Activated CD4-positive, alpha-beta memory T cell treated with anti-CD3 and anti-CD28 coated beads, Interleukin-2, amount 10 ng/mL, durations not matched to agents 7 days and 5 days (primary cell): Measurements from ENCODE around the gene FIG4. TPM values are rescaled to one million over a fixed set of nuclear protein-coding genes. Genes with fewer than 3 reads are reported as not detected.

ENCODE experiments used
- CTCF ChIA-PET: fragments of 350-600 bp; sonication (Branson Sonifier 250); formaldehyde crosslinking; loops from one replicate; lab custom pipeline; 2021; ENCODE audit warnings: antibody characterized with exemption, inconsistent platforms; lab: Charles Lee
- POLR2A ChIA-PET: fragments of 350-600 bp; sonication (Branson Sonifier 250); formaldehyde crosslinking; loops from one replicate; lab custom pipeline; 2021; ENCODE audit warnings: antibody characterized with exemption; lab: Charles Lee
- DNase-seq: peaks from one replicate; pipeline ENCODE4 v3.0.0-alpha.2; 2020
- H3K27ac Mint-ChIP-seq: one replicate; pipeline ENCODE4 v1.8.0; 2021; ENCODE audit warnings: mild to moderate bottlenecking, mixed read lengths
- H3K27me3 Mint-ChIP-seq: one replicate; pipeline ENCODE4 v1.8.0; 2021; ENCODE audit warnings: mixed read lengths
- H3K36me3 Mint-ChIP-seq: one replicate; pipeline ENCODE4 v1.8.0; 2021; ENCODE audit warnings: low read depth, mixed read lengths
- H3K4me1 Mint-ChIP-seq: one replicate; pipeline ENCODE4 v1.8.0; 2021; ENCODE audit warnings: mixed read lengths
- H3K4me3 Mint-ChIP-seq: one replicate; pipeline ENCODE4 v1.8.0; 2021; ENCODE audit warnings: mild to moderate bottlenecking, mixed read lengths
- H3K9me3 Mint-ChIP-seq: one replicate; pipeline ENCODE4 v1.8.0; 2021; ENCODE audit warnings: mixed read lengths
- total RNA-seq, 2 experiments: library from RNA; stranded (reverse); gene quantifications; one replicate each; pipeline ENCODE4 v1.2.3, GENCODE V29; 2021

FIG4 gene
- total RNA-seq, 2 experiments from 2014 or later = 13.5 to 14.4 TPM

- Mint-ChIP-seq H3K36me3 (no peaks in the 10 kb centered on the region), H3K27me3 (no peaks in the 10 kb centered on the region), H3K4me1 (peaks cover 11% of the 10 kb centered on the region), H3K27ac (peak overlapping the region; percentile 58), H3K4me3 (no peak overlapping the region), H3K9me3 (no peaks in the 10 kb centered on the region)
- no peak for DNase-seq
- POLR2A ChIA-PET = interaction anchor here (0.8 kb wide), 1 partner anchor 34 kb away, joined by 3 read pairs; no protein-coding TSS in a partner anchor
- CTCF ChIA-PET = no interaction called here
These were observed 102.7 kb downstream of the FIG4 start for GRCh38 chr6:109793792-109794191.

GRCh38 chr6:109794201-109794923, 103.3 kb downstream of the FIG4 start:
- no peaks in the 10 kb centered on the region for H3K36me3 Mint-ChIP-seq
- ChIA-PET POLR2A (interaction anchor here (0.8 kb wide), 1 partner anchor 35 kb away, joined by 3 read pairs; no protein-coding TSS in a partner anchor), CTCF (interaction anchor here (0.7 to 1.6 kb wide), 2 partner anchors 233 to 245 kb away, joined by 4 to 13 read pairs; no protein-coding TSS in a partner anchor)
- no peaks in the 10 kb centered on the region for H3K9me3 Mint-ChIP-seq
- no peak for DNase-seq
- H3K27me3 Mint-ChIP-seq = no peaks in the 10 kb centered on the region
- H3K27ac Mint-ChIP-seq = peak overlapping the region; percentile 58
- no peak overlapping the region for H3K4me3 Mint-ChIP-seq
- peaks cover 11% of the 10 kb centered on the region for H3K4me1 Mint-ChIP-seq

GRCh38 chr6:109795994-109796555, 105.0 kb downstream of the FIG4 start:
- no peaks in the 10 kb centered on the region for H3K27me3 Mint-ChIP-seq
- no peak overlapping the region for H3K27ac Mint-ChIP-seq
- no peak overlapping the region for H3K4me3 Mint-ChIP-seq
- no peaks in the 10 kb centered on the region for H3K36me3 Mint-ChIP-seq
- no peaks in the 10 kb centered on the region for H3K9me3 Mint-ChIP-seq
- peaks cover 11% of the 10 kb centered on the region for H3K4me1 Mint-ChIP-seq
- ChIA-PET CTCF (no interaction called here), POLR2A (no interaction called here)
- no peak for DNase-seq

- no peak for DNase-seq
- H3K36me3 Mint-ChIP-seq = no peaks in the 10 kb centered on the region
- ChIA-PET POLR2A (no interaction called here), CTCF (no interaction called here)
- H3K4me1 Mint-ChIP-seq = peaks cover 2% of the 10 kb centered on the region
- H3K4me3 Mint-ChIP-seq = no peak overlapping the region
- H3K27me3 Mint-ChIP-seq = no peaks in the 10 kb centered on the region
- H3K27ac Mint-ChIP-seq = no peak overlapping the region
- no peaks in the 10 kb centered on the region for H3K9me3 Mint-ChIP-seq
These were observed 108.0 kb downstream of the FIG4 start for GRCh38 chr6:109799129-109799528.

GRCh38 chr6:109799664-109800063, 108.6 kb downstream of the FIG4 start:
- Mint-ChIP-seq H3K27me3 (no peaks in the 10 kb centered on the region), H3K4me3 (no peak overlapping the region), H3K27ac (no peak overlapping the region), H3K9me3 (no peaks in the 10 kb centered on the region), H3K4me1 (no peaks in the 10 kb centered on the region), H3K36me3 (no peaks in the 10 kb centered on the region)
- ChIA-PET POLR2A (no interaction called here), CTCF (no interaction called here)
- DNase-seq = no peak

- POLR2A ChIA-PET = no interaction called here
- H3K4me3 Mint-ChIP-seq = no peak overlapping the region
- CTCF ChIA-PET = no interaction called here
- no peak for DNase-seq
- H3K36me3 Mint-ChIP-seq = no peaks in the 10 kb centered on the region
- H3K4me1 Mint-ChIP-seq = no peaks in the 10 kb centered on the region
- H3K27me3 Mint-ChIP-seq = no peaks in the 10 kb centered on the region
- H3K9me3 Mint-ChIP-seq = no peaks in the 10 kb centered on the region
- H3K27ac Mint-ChIP-seq = no peak overlapping the region
These were observed 109.7 kb downstream of the FIG4 start for GRCh38 chr6:109800771-109801170.

- Mint-ChIP-seq H3K36me3 (no peaks in the 10 kb centered on the region), H3K4me3 (no peak overlapping the region), H3K9me3 (no peaks in the 10 kb centered on the region), H3K27ac (no peak overlapping the region), H3K4me1 (no peaks in the 10 kb centered on the region), H3K27me3 (no peaks in the 10 kb centered on the region)
- CTCF ChIA-PET = no interaction called here
- DNase-seq = no peak
- POLR2A ChIA-PET = no interaction called here
These were observed 110.7 kb downstream of the FIG4 start for GRCh38 chr6:109801794-109802193.

GRCh38 chr6:109804020-109804419, 112.9 kb downstream of the FIG4 start:
- no peak overlapping the region for H3K4me3 Mint-ChIP-seq
- POLR2A ChIA-PET = no interaction called here
- H3K36me3 Mint-ChIP-seq = no peaks in the 10 kb centered on the region
- H3K4me1 Mint-ChIP-seq = no peaks in the 10 kb centered on the region
- no peaks in the 10 kb centered on the region for H3K9me3 Mint-ChIP-seq
- DNase-seq = no peak
- H3K27ac Mint-ChIP-seq = no peak overlapping the region
- no peaks in the 10 kb centered on the region for H3K27me3 Mint-ChIP-seq
- CTCF ChIA-PET = no interaction called here

- CTCF ChIA-PET = no interaction called here
- no peak for DNase-seq
- no peaks in the 10 kb centered on the region for H3K36me3 Mint-ChIP-seq
- H3K9me3 Mint-ChIP-seq = no peaks in the 10 kb centered on the region
- no peaks in the 10 kb centered on the region for H3K4me1 Mint-ChIP-seq
- POLR2A ChIA-PET = no interaction called here
- no peaks in the 10 kb centered on the region for H3K27me3 Mint-ChIP-seq
- no peak overlapping the region for H3K4me3 Mint-ChIP-seq
- no peak overlapping the region for H3K27ac Mint-ChIP-seq
These were observed 116.8 kb downstream of the FIG4 start for GRCh38 chr6:109807881-109808280.

GRCh38 chr6:109808837-109809236, 117.7 kb downstream of the FIG4 start:
- Mint-ChIP-seq H3K27ac (no peak overlapping the region), H3K9me3 (no peaks in the 10 kb centered on the region), H3K36me3 (no peaks in the 10 kb centered on the region), H3K4me1 (no peaks in the 10 kb centered on the region), H3K4me3 (no peak overlapping the region), H3K27me3 (no peaks in the 10 kb centered on the region)
- DNase-seq = no peak
- CTCF ChIA-PET = interaction anchor here (0.6 kb wide), 1 partner anchor 230 kb away, joined by 3 read pairs; no protein-coding TSS in a partner anchor
- POLR2A ChIA-PET = no interaction called here

GRCh38 chr6:109815054-109815453, 124.0 kb downstream of the FIG4 start:
- Mint-ChIP-seq H3K27me3 (no peaks in the 10 kb centered on the region), H3K4me1 (no peaks in the 10 kb centered on the region), H3K36me3 (no peaks in the 10 kb centered on the region), H3K9me3 (no peaks in the 10 kb centered on the region), H3K27ac (no peak overlapping the region), H3K4me3 (no peak overlapping the region)
- no peak for DNase-seq
- POLR2A ChIA-PET = no interaction called here
- CTCF ChIA-PET = interaction anchor here (1.0 kb wide), 1 partner anchor 225 kb away, joined by 3 read pairs; no protein-coding TSS in a partner anchor

- POLR2A ChIA-PET = no interaction called here
- Mint-ChIP-seq H3K27me3 (no peaks in the 10 kb centered on the region), H3K4me1 (no peaks in the 10 kb centered on the region), H3K36me3 (no peaks in the 10 kb centered on the region), H3K27ac (no peak overlapping the region), H3K9me3 (no peaks in the 10 kb centered on the region), H3K4me3 (no peak overlapping the region)
- CTCF ChIA-PET = no interaction called here
- DNase-seq = no peak
These were observed 125.6 kb downstream of the FIG4 start for GRCh38 chr6:109816452-109817374.
